GM18498 (cell line): ENCODE results near the gene ITFG1.
A peak's percentile ranks its signal among the peaks of the same experiment; 100 is the strongest.
"Not testable (repeated sequence)": the region's sequence is repeated elsewhere in the genome, so short reads cannot be mapped to it uniquely, and the experiment has no call there.

Source experiments
- ATAC-seq: cut with Tn5 transposase; IDR thresholded peaks from one replicate; pipeline ENCODE4 v1.9.1; 2021; ENCODE audit warnings: mild to moderate bottlenecking, moderate library complexity; ENCODE audit not compliant: unreplicated experiment

The ITFG1 gene

GRCh38 chr16:47347021-47347696, 113.7 kb downstream of the ITFG1 start:
- ATAC-seq: not testable (repeated sequence)

- no peak for ATAC-seq
Observed at GRCh38 chr16:47342055-47342454, 118.8 kb downstream of the ITFG1 start.

- not testable (repeated sequence) for ATAC-seq
Observed at GRCh38 chr16:47330562-47330961, 130.3 kb downstream of the ITFG1 start.

- ATAC-seq: not testable (repeated sequence)
Observed at GRCh38 chr16:47324309-47324708, 136.6 kb downstream of the ITFG1 start.

- ATAC-seq: no peak
Observed at GRCh38 chr16:47323241-47323640, 137.6 kb downstream of the ITFG1 start.

GRCh38 chr16:47320546-47321310, 140.1 kb downstream of the ITFG1 start:
- ATAC-seq: no peak

GRCh38 chr16:47317465-47318240, 143.2 kb downstream of the ITFG1 start:
- ATAC-seq: no peak

- ATAC-seq: no peak
Observed at GRCh38 chr16:47316442-47317015, 144.3 kb downstream of the ITFG1 start.

GRCh38 chr16:47311738-47312505, 148.9 kb downstream of the ITFG1 start:
- no peak for ATAC-seq

- peak; percentile 85 for ATAC-seq
Observed at GRCh38 chr16:47310792-47311211, 150.1 kb downstream of the ITFG1 start.

GRCh38 chr16:47309581-47310312, 151.1 kb downstream of the ITFG1 start:
- ATAC-seq: no peak

GRCh38 chr16:47308601-47309000, 152.3 kb downstream of the ITFG1 start:
- ATAC-seq: no peak

GRCh38 chr16:47304563-47304962, 156.3 kb downstream of the ITFG1 start:
- no peak for ATAC-seq

GRCh38 chr16:47299587-47299986, 161.3 kb downstream of the ITFG1 start:
- no peak for ATAC-seq

- ATAC-seq: no peak
Observed at GRCh38 chr16:47284999-47285398, 175.9 kb downstream of the ITFG1 start.

GRCh38 chr16:47278306-47278970, 182.4 kb downstream of the ITFG1 start:
- no peak for ATAC-seq

GRCh38 chr16:47276522-47276921, 184.3 kb downstream of the ITFG1 start:
- no peak for ATAC-seq

GRCh38 chr16:47262938-47263337, 197.9 kb downstream of the ITFG1 start:
- no peak for ATAC-seq

- ATAC-seq: no peak
Observed at GRCh38 chr16:47260503-47260902, 200.4 kb downstream of the ITFG1 start.
